ENCODE results near the gene RBM3.
"Not testable (repeated sequence)": the region's sequence is repeated elsewhere in the genome, so short reads cannot be mapped to it uniquely, and the experiment has no call there.

RBM3 gene

DNA sequence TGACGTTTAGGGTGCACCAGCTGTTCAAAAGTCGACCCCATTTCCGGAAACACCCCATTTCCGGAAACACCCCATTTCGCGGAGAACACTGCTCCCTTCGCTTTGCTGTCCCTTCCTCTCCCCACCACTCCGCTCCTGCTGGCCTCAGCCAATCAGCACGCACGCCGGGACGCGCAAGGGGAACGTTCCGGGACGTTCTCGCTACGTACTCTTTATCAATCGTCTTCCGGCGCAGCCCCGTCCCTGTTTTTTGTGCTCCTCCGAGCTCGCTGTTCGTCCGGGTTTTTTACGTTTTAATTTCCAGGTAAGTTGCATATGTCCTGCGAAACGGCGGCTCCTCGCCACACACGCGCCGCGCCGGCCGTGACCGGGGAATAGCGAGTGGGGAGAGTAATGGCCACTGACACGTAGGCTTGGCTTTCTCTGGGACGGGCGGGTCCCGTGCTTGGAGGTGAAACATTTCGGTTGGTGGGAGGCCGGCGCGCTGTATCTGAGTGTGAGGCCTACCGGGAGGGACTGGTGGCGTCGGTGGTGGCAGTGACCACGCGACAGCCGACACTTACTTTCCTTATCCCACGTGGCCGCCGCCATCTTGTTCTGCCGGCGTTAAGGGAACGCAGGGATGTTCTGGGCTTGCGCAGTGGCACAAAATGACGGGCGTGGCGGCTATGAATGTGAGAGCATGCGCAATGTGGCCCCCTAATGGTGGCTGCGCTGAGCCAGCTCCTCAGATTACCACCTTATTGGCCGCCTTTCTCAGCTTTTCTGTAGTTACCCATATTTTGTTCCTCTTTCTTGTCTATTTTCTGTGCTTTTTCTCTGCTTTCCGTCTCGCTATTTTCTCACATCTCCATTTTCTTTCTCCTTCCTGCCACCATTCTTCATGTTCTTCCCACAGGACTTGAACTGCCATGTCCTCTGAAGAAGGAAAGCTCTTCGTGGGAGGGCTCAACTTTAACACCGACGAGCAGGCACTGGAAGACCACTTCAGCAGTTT is at the start of gene RBM3:
TSS of gene RBM3 (plus strand) at position 215 of the 997 bp plus-strand sequence. CDS start at position 912, 697 bp downstream.
- TF ChIP-seq, protein P1, sequence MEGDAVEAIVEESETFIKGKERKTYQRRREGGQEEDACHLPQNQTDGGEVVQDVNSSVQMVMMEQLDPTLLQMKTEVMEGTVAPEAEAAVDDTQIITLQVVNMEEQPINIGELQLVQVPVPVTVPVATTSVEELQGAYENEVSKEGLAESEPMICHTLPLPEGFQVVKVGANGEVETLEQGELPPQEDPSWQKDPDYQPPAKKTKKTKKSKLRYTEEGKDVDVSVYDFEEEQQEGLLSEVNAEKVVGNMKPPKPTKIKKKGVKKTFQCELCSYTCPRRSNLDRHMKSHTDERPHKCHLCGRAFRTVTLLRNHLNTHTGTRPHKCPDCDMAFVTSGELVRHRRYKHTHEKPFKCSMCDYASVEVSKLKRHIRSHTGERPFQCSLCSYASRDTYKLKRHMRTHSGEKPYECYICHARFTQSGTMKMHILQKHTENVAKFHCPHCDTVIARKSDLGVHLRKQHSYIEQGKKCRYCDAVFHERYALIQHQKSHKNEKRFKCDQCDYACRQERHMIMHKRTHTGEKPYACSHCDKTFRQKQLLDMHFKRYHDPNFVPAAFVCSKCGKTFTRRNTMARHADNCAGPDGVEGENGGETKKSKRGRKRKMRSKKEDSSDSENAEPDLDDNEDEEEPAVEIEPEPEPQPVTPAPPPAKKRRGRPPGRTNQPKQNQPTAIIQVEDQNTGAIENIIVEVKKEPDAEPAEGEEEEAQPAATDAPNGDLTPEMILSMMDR (IDR thresholded peaks at IDR 0.05), result peak; percentile 30; the same call in 1 of the 2 replicates
- TF ChIP-seq ZFX (IDR thresholded peaks at IDR 0.05; ENCODE audit: borderline replicate concordance), result no peak
- H3K27ac ChIP-seq, result peak within 1 kb of the TSS; percentile 90

DNA sequence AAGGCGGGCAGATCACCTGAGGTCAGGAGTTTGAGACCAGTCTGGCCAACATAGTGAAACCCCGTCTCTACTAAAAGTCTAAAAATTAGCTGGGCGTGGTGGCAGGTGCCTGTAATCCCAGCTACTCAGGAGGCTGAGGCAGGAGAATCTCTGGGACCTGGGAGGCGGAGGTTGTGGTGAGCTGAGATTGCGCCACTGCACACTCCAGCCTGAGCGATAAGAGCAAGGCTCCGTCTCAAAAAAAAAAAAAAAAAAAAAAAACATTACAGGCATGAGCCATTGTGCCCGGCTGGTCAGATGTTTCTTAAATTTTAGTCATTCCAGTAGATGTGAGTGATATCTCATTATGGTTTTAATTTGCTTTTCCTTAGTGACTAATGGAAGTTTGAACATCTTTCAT is 48.4 kb upstream of the RBM3 start:
- H3K27ac ChIP-seq, result not testable (repeated sequence)

DNA sequence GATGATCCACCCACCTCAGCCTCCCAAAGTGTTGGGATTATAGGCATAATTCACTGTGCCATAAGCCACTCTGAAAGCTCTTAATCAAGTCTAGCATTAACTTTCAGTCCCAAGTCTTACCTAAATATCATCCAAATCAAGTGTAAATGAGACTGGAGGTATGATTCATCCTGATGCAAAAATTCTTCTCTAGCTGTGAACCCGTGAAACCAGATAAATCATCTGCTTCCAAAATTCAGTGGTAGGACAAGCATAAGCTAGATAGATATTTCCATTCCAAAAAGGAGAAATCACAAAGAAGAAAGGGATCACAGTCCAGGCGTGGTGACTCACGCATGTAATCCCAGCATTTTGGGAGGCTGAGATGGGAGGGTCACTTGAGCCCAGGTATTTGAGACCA is 43.5 kb upstream of the RBM3 start:
- TF ChIP-seq, protein P1 (IDR thresholded peaks at IDR 0.05), result no peak
- TF ChIP-seq ZFX (IDR thresholded peaks at IDR 0.05; ENCODE audit: borderline replicate concordance), result no peak

DNA sequence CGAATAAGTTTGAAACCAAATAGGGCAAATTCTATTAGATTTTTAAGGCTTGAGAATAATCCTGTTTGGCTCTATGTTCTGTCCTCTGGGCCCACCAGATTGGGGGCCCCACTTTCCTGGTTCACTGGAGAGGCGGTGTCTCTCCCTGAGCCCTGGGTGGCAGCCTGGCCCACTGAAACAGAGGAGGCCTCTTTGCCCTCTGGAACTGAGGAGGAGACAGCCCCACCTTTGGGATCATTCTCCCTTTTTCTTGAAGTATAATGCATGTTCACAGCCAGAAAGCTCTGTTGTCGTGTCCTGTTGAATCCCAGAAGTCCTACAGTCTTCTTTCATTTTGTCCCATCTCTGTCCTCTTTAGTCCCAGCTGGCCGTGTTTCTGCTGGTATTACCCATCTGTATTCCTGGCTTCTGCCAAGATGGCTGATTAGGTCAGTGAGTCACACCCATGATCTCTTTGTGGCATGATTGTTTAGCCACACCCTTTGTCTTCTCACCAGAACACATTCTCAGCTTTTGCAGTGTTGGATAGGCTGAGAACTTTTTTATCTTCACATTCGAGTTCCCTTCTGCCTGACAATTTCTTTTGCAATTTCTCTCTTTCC is 42.8 kb upstream of the RBM3 start:
- TF ChIP-seq, protein P1 (IDR thresholded peaks at IDR 0.05), result no peak
- TF ChIP-seq ZFX (IDR thresholded peaks at IDR 0.05; ENCODE audit: borderline replicate concordance), result no peak
- peak overlapping the region; percentile 71 for H3K27ac ChIP-seq

More for the DNA sequence above, 43.5 kb upstream of the RBM3 start:
- peak overlapping the region; percentile 71 for H3K27ac ChIP-seq

DNA sequence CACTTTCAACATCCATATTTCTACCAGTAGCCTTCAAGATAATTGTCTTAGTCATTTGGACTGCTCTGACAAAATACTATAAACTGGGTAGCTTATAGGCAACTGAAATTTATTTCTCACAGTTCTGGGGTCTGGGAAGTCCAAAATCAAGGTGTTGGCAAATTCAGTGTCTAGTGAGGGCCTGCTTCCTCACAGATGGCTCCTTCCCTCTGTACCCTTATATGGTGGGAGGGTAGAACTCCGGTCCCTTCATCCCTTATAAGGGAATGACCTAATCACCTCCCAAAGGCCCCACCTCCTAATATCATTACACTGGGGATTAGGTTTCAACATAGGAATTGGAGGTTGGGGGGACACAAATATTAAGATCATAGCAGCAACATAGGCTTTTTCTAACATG is 42.1 kb upstream of the RBM3 start:
- H3K27ac ChIP-seq, result peak overlapping the region; percentile 71
- TF ChIP-seq, protein P1 (IDR thresholded peaks at IDR 0.05), result no peak

DNA sequence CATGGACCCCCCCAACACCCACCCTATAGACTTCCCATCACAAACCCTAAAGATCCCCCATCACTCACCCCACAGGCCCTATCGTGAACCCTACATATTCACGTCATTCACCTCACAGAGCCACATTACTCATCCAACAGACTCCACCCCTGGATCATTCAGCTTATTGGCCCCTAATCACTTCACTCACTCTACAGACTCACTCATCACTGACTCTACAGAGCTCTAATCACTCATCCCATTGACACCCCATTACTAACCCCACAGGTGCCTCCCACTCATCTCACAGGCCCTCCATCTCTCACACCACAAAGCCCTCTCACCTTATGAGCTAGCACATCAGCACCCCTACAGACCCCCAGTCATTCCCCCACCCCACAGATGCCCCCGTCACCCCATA is 41.1 kb upstream of the RBM3 start:
- TF ChIP-seq ZFX (IDR thresholded peaks at IDR 0.05; ENCODE audit: borderline replicate concordance), result no peak
- TF ChIP-seq, protein P1 (IDR thresholded peaks at IDR 0.05), result no peak

DNA sequence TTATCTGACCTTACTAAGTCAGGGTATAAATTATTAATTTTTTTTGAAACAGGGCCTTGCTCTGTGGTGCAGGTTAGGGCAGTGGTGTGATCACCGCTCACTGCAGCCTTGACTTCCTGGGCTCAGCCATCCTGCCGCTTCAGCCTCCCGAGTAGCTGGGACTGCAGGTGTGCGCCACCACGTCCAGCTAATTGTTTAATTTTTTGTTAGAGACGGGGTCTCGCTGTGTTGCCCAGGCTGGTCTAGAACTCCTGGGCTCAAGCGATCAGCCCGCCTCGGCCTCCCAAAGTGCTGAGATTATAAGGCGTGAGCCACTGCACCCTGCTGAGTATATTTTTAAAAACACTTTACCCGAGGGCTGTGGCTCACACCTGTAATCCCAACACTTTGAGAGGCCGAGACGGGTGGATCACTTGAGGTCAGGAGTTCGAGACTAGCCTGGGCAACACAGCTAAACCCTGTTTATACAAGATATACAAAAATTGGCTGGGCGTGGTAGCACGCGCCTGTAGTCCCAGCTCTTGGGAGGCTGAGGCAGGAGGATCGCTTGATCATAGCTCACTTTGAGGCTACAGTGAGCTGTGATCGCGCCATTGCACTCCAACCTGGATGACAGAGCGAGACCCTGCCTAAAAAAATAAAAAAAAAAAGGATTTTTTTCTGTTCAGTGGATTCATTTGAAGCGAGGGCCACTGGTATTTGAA is 35.5 kb upstream of the RBM3 start:
- H3K27ac ChIP-seq, result peak overlapping the region; percentile 63
- TF ChIP-seq ZFX (IDR thresholded peaks at IDR 0.05; ENCODE audit: borderline replicate concordance), result no peak
- TF ChIP-seq, protein P1 (IDR thresholded peaks at IDR 0.05), result no peak

More for the DNA sequence above, 41.1 kb upstream of the RBM3 start:
- H3K27ac ChIP-seq, result no peak overlapping the region

All from 22Rv1 (cell line).